ENCODE data around the gene DVL1.

The DVL1 gene

DNA sequence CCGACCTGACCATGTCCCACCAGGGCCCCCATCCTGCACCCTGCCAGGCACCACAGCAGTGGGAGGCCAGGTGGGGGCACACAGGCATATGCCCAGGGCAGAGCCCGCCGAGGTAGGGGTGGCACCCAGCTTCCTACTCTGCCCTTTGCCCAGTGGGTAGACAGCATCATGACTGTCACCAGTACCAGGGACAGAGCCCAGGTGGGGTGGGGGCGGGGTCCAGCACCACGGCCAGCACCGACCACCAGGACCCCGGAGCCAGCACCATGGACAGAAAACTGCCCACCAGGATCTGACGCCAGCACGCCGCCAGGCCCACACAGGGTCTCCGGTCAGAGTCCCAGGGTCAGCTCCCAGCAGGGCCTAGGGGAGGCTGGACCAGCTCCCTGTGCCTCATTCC is 14.4 kb downstream of the DVL1 start:
- Mint-ChIP-seq H3K4me3 (no peak overlapping the region), H3K27ac (no peak overlapping the region), H3K36me3 (ENCODE audit: low read depth) (no peaks in the 10 kb centered on the region), H3K27me3 (ENCODE audit: low read depth) (no peaks in the 10 kb centered on the region), H3K4me1 (ENCODE audit: low read depth) (no peaks in the 10 kb centered on the region), H3K9me3 (peaks cover 1% of the 10 kb centered on the region)
- no peak for DNase-seq (ENCODE audit: low spot score)

DNA sequence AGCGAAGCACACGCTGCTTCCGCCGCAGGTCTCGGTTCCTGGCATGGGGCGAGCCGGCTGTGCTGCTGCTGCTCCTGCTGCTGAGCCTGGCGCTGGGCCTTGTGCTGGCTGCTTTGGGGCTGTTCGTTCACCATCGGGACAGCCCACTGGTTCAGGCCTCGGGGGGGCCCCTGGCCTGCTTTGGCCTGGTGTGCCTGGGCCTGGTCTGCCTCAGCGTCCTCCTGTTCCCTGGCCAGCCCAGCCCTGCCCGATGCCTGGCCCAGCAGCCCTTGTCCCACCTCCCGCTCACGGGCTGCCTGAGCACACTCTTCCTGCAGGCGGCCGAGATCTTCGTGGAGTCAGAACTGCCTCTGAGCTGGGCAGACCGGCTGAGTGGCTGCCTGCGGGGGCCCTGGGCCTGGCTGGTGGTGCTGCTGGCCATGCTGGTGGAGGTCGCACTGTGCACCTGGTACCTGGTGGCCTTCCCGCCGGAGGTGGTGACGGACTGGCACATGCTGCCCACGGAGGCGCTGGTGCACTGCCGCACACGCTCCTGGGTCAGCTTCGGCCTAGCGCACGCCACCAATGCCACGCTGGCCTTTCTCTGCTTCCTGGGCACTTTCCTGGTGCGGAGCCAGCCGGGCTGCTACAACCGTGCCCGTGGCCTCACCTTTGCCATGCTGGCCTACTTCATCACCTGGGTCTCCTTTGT is 15.5 kb downstream of the DVL1 start:
- no peak overlapping the region for H3K4me3 Mint-ChIP-seq
- H3K4me1 Mint-ChIP-seq (ENCODE audit: low read depth) = no peaks in the 10 kb centered on the region
- DNase-seq (ENCODE audit: low spot score) = no peak
- no peaks in the 10 kb centered on the region for H3K27me3 Mint-ChIP-seq (ENCODE audit: low read depth)
- peaks cover 3% of the 10 kb centered on the region for H3K9me3 Mint-ChIP-seq
- H3K27ac Mint-ChIP-seq = no peak overlapping the region
- H3K36me3 Mint-ChIP-seq (ENCODE audit: low read depth) = no peaks in the 10 kb centered on the region

DNA sequence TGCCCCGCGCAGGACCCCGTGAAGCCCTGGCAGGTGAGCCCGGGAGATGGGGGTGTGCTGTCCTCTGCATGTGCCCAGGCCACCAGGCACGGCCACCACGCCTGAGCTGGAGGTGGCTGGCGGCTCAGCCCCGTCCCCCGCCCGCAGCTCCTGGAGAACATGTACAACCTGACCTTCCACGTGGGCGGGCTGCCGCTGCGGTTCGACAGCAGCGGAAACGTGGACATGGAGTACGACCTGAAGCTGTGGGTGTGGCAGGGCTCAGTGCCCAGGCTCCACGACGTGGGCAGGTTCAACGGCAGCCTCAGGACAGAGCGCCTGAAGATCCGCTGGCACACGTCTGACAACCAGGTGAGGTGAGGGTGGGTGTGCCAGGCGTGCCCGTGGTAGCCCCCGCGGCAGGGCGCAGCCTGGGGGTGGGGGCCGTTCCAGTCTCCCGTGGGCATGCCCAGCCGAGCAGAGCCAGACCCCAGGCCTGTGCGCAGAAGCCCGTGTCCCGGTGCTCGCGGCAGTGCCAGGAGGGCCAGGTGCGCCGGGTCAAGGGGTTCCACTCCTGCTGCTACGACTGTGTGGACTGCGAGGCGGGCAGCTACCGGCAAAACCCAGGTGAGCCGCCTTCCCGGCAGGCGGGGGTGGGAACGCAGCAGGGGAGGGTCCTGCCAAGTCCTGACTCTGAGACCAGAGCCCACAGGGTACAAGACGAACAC is 16.3 kb downstream of the DVL1 start:
- no peaks in the 10 kb centered on the region for H3K27me3 Mint-ChIP-seq (ENCODE audit: low read depth)
- DNase-seq (ENCODE audit: low spot score) = no peak
- H3K27ac Mint-ChIP-seq = no peak overlapping the region
- H3K4me3 Mint-ChIP-seq = no peak overlapping the region
- peaks cover 3% of the 10 kb centered on the region for H3K9me3 Mint-ChIP-seq
- no peaks in the 10 kb centered on the region for H3K4me1 Mint-ChIP-seq (ENCODE audit: low read depth)
- no peaks in the 10 kb centered on the region for H3K36me3 Mint-ChIP-seq (ENCODE audit: low read depth)

DNA sequence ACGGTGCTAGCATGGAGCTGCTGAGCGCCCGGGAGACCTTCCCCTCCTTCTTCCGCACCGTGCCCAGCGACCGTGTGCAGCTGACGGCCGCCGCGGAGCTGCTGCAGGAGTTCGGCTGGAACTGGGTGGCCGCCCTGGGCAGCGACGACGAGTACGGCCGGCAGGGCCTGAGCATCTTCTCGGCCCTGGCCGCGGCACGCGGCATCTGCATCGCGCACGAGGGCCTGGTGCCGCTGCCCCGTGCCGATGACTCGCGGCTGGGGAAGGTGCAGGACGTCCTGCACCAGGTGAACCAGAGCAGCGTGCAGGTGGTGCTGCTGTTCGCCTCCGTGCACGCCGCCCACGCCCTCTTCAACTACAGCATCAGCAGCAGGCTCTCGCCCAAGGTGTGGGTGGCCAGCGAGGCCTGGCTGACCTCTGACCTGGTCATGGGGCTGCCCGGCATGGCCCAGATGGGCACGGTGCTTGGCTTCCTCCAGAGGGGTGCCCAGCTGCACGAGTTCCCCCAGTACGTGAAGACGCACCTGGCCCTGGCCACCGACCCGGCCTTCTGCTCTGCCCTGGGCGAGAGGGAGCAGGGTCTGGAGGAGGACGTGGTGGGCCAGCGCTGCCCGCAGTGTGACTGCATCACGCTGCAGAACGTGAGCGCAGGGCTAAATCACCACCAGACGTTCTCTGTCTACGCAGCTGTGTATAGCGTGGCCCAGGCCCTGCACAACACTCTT is 17.0 kb downstream of the DVL1 start:
- no peak overlapping the region for H3K4me3 Mint-ChIP-seq
- H3K27me3 Mint-ChIP-seq (ENCODE audit: low read depth) = no peaks in the 10 kb centered on the region
- no peak overlapping the region for H3K27ac Mint-ChIP-seq
- H3K36me3 Mint-ChIP-seq (ENCODE audit: low read depth) = no peaks in the 10 kb centered on the region
- no peaks in the 10 kb centered on the region for H3K4me1 Mint-ChIP-seq (ENCODE audit: low read depth)
- no peak for DNase-seq (ENCODE audit: low spot score)
- peaks cover 3% of the 10 kb centered on the region for H3K9me3 Mint-ChIP-seq

DNA sequence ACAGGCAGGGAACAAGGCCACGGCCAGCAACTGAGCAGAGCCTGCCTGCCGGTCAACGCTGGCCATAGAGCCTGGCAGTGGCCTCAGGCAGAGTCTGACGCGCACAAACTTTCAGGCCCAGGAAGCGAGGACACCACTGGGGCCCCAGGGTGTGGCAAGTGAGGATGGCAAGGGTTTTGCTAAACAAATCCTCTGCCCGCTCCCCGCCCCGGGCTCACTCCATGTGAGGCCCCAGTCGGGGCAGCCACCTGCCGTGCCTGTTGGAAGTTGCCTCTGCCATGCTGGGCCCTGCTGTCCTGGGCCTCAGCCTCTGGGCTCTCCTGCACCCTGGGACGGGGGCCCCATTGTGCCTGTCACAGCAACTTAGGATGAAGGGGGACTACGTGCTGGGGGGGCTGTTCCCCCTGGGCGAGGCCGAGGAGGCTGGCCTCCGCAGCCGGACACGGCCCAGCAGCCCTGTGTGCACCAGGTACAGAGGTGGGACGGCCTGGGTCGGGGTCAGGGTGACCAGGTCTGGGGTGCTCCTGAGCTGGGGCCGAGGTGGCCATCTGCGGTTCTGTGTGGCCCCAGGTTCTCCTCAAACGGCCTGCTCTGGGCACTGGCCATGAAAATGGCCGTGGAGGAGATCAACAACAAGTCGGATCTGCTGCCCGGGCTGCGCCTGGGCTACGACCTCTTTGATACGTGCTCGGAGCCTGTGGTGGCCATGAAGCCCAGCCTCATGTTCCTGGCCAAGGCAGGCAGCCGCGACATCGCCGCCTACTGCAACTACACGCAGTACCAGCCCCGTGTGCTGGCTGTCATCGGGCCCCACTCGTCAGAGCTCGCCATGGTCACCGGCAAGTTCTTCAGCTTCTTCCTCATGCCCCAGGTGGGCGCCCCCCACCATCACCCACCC is 17.9 kb downstream of the DVL1 start, which contains the start of gene TAS1R3:
TAS1R3 (plus strand) TSS at position 213 of the 898 bp plus-strand sequence; CDS start at position 279, 66 bp downstream.
- peaks cover under 1% of the 10 kb centered on the region for H3K4me1 Mint-ChIP-seq (ENCODE audit: low read depth)
- H3K27ac Mint-ChIP-seq = no peak within 1 kb of the TSS
- no peak for DNase-seq (ENCODE audit: low spot score)
- peaks cover 3% of the 10 kb centered on the region for H3K9me3 Mint-ChIP-seq
- no peaks in the 10 kb centered on the region for H3K27me3 Mint-ChIP-seq (ENCODE audit: low read depth)
- no peak within 1 kb of the TSS for H3K4me3 Mint-ChIP-seq
- no peaks in the 10 kb centered on the region for H3K36me3 Mint-ChIP-seq (ENCODE audit: low read depth)

DNA sequence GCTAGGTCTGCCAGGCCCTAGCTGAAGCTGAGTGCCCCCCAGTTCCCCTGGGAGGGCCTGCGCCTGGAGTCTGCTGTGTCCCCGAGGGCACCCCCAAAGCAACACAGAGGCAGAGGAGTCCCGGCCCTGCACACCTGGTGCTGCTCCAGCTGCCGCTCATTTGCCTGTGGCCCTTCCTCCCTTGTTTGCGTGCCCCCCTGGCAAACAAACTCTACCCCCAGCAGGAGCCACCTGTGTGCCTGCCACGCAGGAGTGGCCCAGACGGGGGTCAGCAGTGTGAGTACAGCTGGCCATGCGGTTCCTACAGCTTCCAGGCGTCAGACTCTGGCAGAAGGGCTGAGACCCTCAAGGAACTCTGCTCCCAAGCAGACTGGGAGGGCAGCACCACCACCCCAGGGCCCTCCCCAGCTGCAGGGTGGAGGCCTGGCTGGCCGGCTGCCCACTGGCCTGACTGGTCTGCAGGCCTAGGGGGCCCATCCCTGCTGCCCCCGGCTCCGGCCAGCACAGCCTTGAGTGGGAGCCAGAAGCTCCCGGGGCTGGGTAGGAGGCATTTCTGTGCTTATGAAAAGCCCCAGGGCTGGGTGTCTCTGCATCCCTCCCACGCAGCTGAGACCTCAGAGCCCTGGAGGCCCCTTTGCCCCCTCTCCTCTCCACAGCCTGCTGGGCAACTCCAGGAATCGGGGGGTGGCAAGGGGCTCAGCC is 18.7 kb downstream of the DVL1 start:
- H3K4me3 Mint-ChIP-seq = no peak overlapping the region
- no peak for DNase-seq (ENCODE audit: low spot score)
- H3K27me3 Mint-ChIP-seq (ENCODE audit: low read depth) = no peaks in the 10 kb centered on the region
- peaks cover 3% of the 10 kb centered on the region for H3K9me3 Mint-ChIP-seq
- H3K27ac Mint-ChIP-seq = no peak overlapping the region
- peaks cover 8% of the 10 kb centered on the region for H3K4me1 Mint-ChIP-seq (ENCODE audit: low read depth)
- H3K36me3 Mint-ChIP-seq (ENCODE audit: low read depth) = no peaks in the 10 kb centered on the region

DNA sequence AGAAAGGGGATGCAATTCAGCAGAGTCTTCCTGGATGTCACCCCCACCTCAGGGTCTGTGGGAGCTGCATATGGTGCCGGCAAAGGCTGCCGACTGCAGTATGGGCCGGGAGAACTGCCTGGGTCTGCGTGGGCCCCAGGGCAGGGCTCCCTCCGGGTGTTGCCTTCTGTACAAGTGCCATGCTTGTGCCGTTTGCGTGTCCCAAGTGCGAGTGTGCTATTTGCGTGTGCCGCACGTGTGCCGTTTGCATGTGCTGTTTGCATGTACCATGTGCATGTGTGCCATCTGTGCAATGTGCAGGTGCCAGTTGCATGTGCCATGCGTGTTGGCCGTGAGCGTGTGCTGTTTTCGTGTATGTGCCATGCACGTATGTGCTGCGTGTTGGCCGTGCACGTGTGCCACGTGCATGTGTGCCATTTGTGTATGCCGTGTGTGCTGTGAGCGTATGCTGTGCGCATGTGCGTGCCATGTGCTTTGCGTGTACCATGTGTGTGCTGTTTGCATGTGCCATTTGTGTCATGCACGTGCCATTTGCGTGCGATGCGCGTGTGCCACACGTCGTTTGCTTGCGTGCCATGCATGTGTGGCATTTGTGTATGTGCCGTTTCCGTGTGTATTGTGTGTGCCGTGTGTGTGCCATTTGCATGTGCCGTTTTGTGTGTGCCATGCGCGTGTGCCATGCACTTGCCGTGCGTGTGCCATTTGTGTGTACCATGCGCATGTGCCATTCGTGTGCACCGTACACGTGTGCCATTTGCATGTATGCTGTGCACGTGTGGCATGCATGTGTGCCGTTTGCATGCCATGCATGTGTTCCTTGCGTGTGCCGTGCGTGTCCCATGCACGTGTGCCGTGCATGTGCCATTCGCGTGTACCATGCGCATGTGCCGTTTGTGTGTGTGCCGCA is 19.7 kb downstream of the DVL1 start:
- Mint-ChIP-seq H3K4me1 (ENCODE audit: low read depth) (peaks cover 11% of the 10 kb centered on the region), H3K27ac (no peak overlapping the region), H3K36me3 (ENCODE audit: low read depth) (no peaks in the 10 kb centered on the region), H3K27me3 (ENCODE audit: low read depth) (no peaks in the 10 kb centered on the region), H3K4me3 (no peak overlapping the region), H3K9me3 (peaks cover 3% of the 10 kb centered on the region)
- no peak for DNase-seq (ENCODE audit: low spot score)

DNA sequence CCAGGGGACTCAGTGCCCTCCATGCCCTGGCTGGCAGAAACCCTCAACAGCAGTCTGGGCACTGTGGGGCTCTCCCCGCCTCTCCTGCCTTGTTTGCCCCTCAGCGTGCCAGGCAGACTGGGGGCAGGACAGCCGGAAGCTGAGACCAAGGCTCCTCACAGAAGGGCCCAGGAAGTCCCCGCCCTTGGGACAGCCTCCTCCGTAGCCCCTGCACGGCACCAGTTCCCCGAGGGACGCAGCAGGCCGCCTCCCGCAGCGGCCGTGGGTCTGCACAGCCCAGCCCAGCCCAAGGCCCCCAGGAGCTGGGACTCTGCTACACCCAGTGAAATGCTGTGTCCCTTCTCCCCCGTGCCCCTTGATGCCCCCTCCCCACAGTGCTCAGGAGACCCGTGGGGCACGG is 21.0 kb downstream of the DVL1 start:
- Mint-ChIP-seq H3K9me3 (peaks cover 3% of the 10 kb centered on the region), H3K36me3 (ENCODE audit: low read depth) (no peaks in the 10 kb centered on the region), H3K4me3 (no peak overlapping the region), H3K27ac (no peak overlapping the region), H3K27me3 (ENCODE audit: low read depth) (no peaks in the 10 kb centered on the region), H3K4me1 (ENCODE audit: low read depth) (peaks cover 15% of the 10 kb centered on the region)
- no peak for DNase-seq (ENCODE audit: low spot score)

DNA sequence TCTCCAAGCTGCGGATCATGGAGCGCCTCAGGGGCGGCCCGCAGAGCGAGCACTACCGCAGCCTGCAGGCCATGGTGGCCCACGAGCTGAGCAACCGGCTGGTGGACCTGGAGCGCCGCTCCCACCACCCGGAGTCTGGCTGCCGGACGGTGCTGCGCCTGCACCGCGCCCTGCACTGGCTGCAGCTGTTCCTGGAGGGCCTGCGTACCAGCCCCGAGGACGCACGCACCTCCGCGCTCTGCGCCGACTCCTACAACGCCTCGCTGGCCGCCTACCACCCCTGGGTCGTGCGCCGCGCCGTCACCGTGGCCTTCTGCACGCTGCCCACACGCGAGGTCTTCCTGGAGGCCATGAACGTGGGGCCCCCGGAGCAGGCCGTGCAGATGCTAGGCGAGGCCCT is 21.9 kb downstream of the DVL1 start:
- no peaks in the 10 kb centered on the region for H3K27me3 Mint-ChIP-seq (ENCODE audit: low read depth)
- H3K36me3 Mint-ChIP-seq (ENCODE audit: low read depth) = no peaks in the 10 kb centered on the region
- H3K27ac Mint-ChIP-seq = no peak overlapping the region
- DNase-seq (ENCODE audit: low spot score) = no peak
- H3K4me3 Mint-ChIP-seq = no peak overlapping the region
- H3K4me1 Mint-ChIP-seq (ENCODE audit: low read depth) = peaks cover 18% of the 10 kb centered on the region
- H3K9me3 Mint-ChIP-seq = peaks cover 3% of the 10 kb centered on the region

DNA sequence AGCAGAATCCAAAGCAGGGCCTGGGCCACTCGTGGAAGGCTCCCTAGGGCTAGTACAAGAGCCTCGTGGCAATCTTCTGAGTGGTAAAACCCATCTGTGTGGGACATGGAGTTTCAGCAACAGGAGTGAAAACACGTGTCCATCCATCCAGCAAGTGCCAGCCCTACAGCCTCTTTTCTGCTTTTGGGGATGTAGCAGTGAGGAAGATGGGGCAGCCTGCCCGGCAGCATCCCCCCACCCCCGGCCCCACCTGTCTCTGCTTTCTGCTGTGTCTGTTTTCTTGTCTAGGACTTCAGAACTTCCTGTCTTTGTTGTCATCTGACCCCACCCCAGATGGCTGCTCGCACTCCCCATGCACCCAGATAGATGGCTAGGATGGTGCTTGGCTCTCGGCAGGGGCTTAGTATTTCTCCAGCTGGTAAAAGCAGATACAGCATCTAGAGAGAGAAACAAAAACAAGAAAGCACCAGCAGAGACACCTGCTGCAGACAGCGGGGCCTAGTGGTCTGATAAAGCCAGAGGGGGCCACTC is 23.1 kb downstream of the DVL1 start:
- DNase-seq (ENCODE audit: low spot score) = no peak
- H3K4me1 Mint-ChIP-seq (ENCODE audit: low read depth) = peaks cover 22% of the 10 kb centered on the region
- H3K4me3 Mint-ChIP-seq = peak overlapping the region; percentile 79
- peaks cover 3% of the 10 kb centered on the region for H3K9me3 Mint-ChIP-seq
- H3K27ac Mint-ChIP-seq = peak overlapping the region; percentile 82
- no peaks in the 10 kb centered on the region for H3K36me3 Mint-ChIP-seq (ENCODE audit: low read depth)
- H3K27me3 Mint-ChIP-seq (ENCODE audit: low read depth) = no peaks in the 10 kb centered on the region

DNA sequence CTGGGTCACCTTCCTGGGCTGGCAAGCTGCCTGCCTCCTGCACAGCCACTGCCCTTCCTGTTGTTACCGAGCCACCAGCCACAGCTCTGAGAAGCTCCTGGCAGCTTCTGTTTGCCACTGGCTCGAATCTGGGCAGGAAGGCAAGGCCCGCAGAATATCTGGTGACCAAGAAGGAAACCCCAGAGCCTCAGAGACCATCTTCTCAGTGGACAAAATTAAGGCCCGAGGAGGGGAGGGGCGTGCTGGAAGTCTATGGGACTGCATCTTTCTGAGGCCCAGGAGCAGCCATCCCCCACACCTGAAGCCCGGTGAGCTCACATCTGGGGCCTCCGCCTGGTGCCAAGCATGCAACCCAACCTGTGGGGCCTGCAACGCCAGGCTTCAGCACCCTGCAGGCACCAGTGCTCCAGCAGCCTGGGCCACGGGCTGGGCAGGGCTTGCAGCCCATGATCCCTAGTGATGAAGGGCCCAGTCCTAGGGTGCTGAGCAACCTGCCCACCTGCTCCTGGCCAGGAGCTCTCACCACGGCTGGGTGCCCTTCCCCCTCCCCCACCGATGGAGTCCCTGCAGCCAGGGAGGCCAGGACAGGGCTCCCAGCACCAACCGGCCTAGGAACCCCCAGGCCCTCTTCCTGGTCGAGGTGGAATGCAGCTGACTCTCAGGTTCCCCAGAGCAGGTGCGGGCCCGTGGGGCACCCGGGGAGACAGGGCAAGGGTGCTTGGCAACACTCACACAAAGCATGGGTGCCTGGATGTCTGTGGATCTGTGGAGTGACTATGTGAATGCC is 23.7 kb downstream of the DVL1 start:
- peaks cover 22% of the 10 kb centered on the region for H3K4me1 Mint-ChIP-seq (ENCODE audit: low read depth)
- peak overlapping the region; percentile 79 for H3K4me3 Mint-ChIP-seq
- peaks cover 3% of the 10 kb centered on the region for H3K9me3 Mint-ChIP-seq
- H3K27me3 Mint-ChIP-seq (ENCODE audit: low read depth) = no peaks in the 10 kb centered on the region
- H3K27ac Mint-ChIP-seq = peak overlapping the region; percentile 82
- no peaks in the 10 kb centered on the region for H3K36me3 Mint-ChIP-seq (ENCODE audit: low read depth)
- DNase-seq (ENCODE audit: low spot score) = no peak

Data from T-helper 2 cell treated with Interferon-gamma antibody and Interleukin-4, amounts not matched to agents 5 μg/mL and 100 μg/mL, for 36 hours (primary cell).